PC-3 (cell line): Measurements from ENCODE around the gene TRPV5. TPM values are rescaled to one million over a fixed set of nuclear protein-coding genes. Genes with fewer than 3 reads are reported as not detected.

ENCODE experiments used
- ATAC-seq: fragments of 200-7000 bp; cut with Tn5 transposase; 2 replicates; pipeline ENCODE4 v1.9.1; 2020; ENCODE audit warnings: mild to moderate bottlenecking, moderate library complexity
- BruUV-seq: library from RNA; stranded (reverse); fragments of 400-500 nt; replicated peaks from 2 replicates; lab custom pipeline; 2021; lab: Mats Ljungman, UMichigan
- CTCF ChIA-PET: fragments of 300-600 bp; sonication (Branson Sonifier 250); formaldehyde crosslinking; loops from one replicate; lab custom pipeline; 2022; ENCODE audit warnings: antibody characterized with exemption; lab: Charles Lee
- POLR2A ChIA-PET: fragments of 300-600 bp; sonication (Branson Sonifier 250); formaldehyde crosslinking; loops from one replicate; lab custom pipeline; 2022; ENCODE audit warnings: antibody characterized with exemption; ENCODE audit not compliant: unreplicated experiment; lab: Charles Lee
- DNase-seq: peaks from one replicate; pipeline ENCODE4 v3.0.0-alpha.2; 2015
- H2AFZ ChIP-seq: fragments of 300-600 bp; sonication (generic); 2 replicates; pipeline ENCODE4 v1.6.0; 2016; ENCODE audit warnings: antibody characterized with exemption, low read length
- H3F3A ChIP-seq: fragments of 300-600 bp; sonication (generic); one replicate; pipeline ENCODE4 v1.6.0; 2017; ENCODE audit warnings: antibody characterized with exemption, low read length, control low read depth, mild to moderate bottlenecking; ENCODE audit not compliant: unreplicated experiment
- H3K27ac ChIP-seq: fragments of 300-600 bp; sonication (generic); 2 replicates; pipeline ENCODE4 v1.5.1; 2016; ENCODE audit warnings: mild to moderate bottlenecking, low read length
- H3K27me3 ChIP-seq: fragments of 300-600 bp; sonication (generic); 2 replicates; pipeline ENCODE4 v1.6.1; 2016; ENCODE audit warnings: low read length, mixed read lengths
- H3K36me3 ChIP-seq: fragments of 300-600 bp; sonication (generic); 2 replicates; pipeline ENCODE4 v1.6.1; 2016; ENCODE audit warnings: low read depth, mixed run types, low read length, mixed read lengths
- H3K4me1 ChIP-seq: fragments of 300-600 bp; sonication (generic); 2 replicates; pipeline ENCODE4 v1.5.1; 2016; ENCODE audit warnings: low read length; ENCODE audit not compliant: insufficient read depth
- H3K4me2 ChIP-seq: fragments of 300-600 bp; sonication (generic); 2 replicates; pipeline ENCODE4 v1.6.0; 2016; ENCODE audit warnings: low read length
- H3K4me3 ChIP-seq: fragments of 300-600 bp; sonication (generic); 2 replicates; pipeline ENCODE4 v1.5.1; 2016; ENCODE audit warnings: mild to moderate bottlenecking, low read length, mixed read lengths
- H3K79me2 ChIP-seq: fragments of 300-600 bp; sonication (generic); 2 replicates; pipeline ENCODE4 v1.6.1; 2017; ENCODE audit warnings: low read length, mixed read lengths
- H3K9ac ChIP-seq: fragments of 300-600 bp; sonication (generic); 2 replicates; pipeline ENCODE4 v1.6.0; 2016; ENCODE audit warnings: mild to moderate bottlenecking, low read length
- H3K9me2 ChIP-seq: fragments of 300-600 bp; sonication (generic); replicated peaks from 2 replicates; pipeline ENCODE4 v1.6.1; 2016; ENCODE audit warnings: mixed run types, low read length, mixed read lengths
- H3K9me3 ChIP-seq: fragments of 300-600 bp; sonication (generic); 2 replicates; pipeline ENCODE4 v1.6.1; 2016; ENCODE audit warnings: low read length, mixed read lengths
- H4K20me1 ChIP-seq: fragments of 300-600 bp; sonication (generic); 2 replicates; pipeline ENCODE4 v1.6.1; 2016; ENCODE audit warnings: low read length, mixed read lengths
- CTCF ChIP-seq: fragments of 300-600 bp; sonication (generic); conservative IDR thresholded peaks from 2 replicates; pipeline ENCODE4 v1.5.1; 2017; ENCODE audit warnings: antibody characterized with exemption, low read depth, mild to moderate bottlenecking, low read length
- EZH2 ChIP-seq: fragments of 300-600 bp; sonication (generic); IDR thresholded peaks from one replicate; pipeline ENCODE4 v1.6.1; 2017; ENCODE audit warnings: antibody characterized with exemption, mild to moderate bottlenecking, low read length; ENCODE audit not compliant: unreplicated experiment
- EZH2phosphoT487 ChIP-seq: fragments of 300-600 bp; sonication (generic); IDR thresholded peaks from 2 replicates; pipeline ENCODE4 v1.6.1; 2018; ENCODE audit warnings: mild to moderate bottlenecking, antibody characterized with exemption, low read length, borderline replicate concordance
- intact Hi-C: fragments of 100-400 bp; cut with micrococcal nuclease; formaldehyde crosslinking; loops from 2 replicates; pipeline ENCODE4 v1.9.0; 2023
- total RNA-seq: library from RNA; depleted of rRNA; stranded (reverse); fragments of >200 nt; gene quantifications from 2 replicates; pipeline ENCODE4 v1.2.3, GENCODE V29; 2014

TRPV5 gene
- total RNA-seq, 1 experiment from 2014 or later = not detected

- Histone ChIP-seq H3K4me2 (no peak overlapping the region), H3K4me1 (no peaks in the 10 kb centered on the region), H2AFZ (no peak overlapping the region), H3K27ac (no peak overlapping the region), H3K36me3 (no peaks in the 10 kb centered on the region), H3K4me3 (no peak overlapping the region), H3K79me2 (no peaks in the 10 kb centered on the region), H3K9me3 (no peaks in the 10 kb centered on the region), H4K20me1 (no peaks in the 10 kb centered on the region), H3F3A (no peaks in the 10 kb centered on the region), H3K9ac (no peak overlapping the region), H3K9me2 (no peaks in the 10 kb centered on the region), H3K27me3 (no peaks in the 10 kb centered on the region)
- ChIA-PET CTCF (no interaction called here), POLR2A (no interaction called here)
- TF ChIP-seq EZH2phosphoT487 = no peak
- no peak for TF ChIP-seq CTCF
- TF ChIP-seq EZH2 = no peak
- no peak for DNase-seq
- BruUV-seq = no TSS peak
- intact Hi-C loops = loop anchor here (5.0 kb wide), 1 partner anchor 57 kb away; no protein-coding TSS in a partner anchor
- no peak for ATAC-seq
These were observed 64.5 kb downstream of the TRPV5 start for GRCh38 chr7:142868986-142869415.

GRCh38 chr7:142868188-142868985, 65.2 kb downstream of the TRPV5 start:
- Histone ChIP-seq H3F3A (no peaks in the 10 kb centered on the region), H3K9me3 (no peaks in the 10 kb centered on the region), H3K9ac (no peak overlapping the region), H2AFZ (no peak overlapping the region), H3K4me1 (no peaks in the 10 kb centered on the region), H3K36me3 (no peaks in the 10 kb centered on the region), H3K79me2 (no peaks in the 10 kb centered on the region), H3K27me3 (no peaks in the 10 kb centered on the region), H3K4me2 (no peak overlapping the region), H3K9me2 (no peaks in the 10 kb centered on the region), H3K27ac (no peak overlapping the region), H3K4me3 (no peak overlapping the region), H4K20me1 (no peaks in the 10 kb centered on the region)
- BruUV-seq = no TSS peak
- POLR2A ChIA-PET = no interaction called here
- TF ChIP-seq EZH2 = no peak
- TF ChIP-seq CTCF = peak; percentile 20; the same call in 1 of the 2 replicates
- no peak for TF ChIP-seq EZH2phosphoT487
- no peak for ATAC-seq
- CTCF ChIA-PET = no interaction called here
- no peak for DNase-seq
- intact Hi-C loops = loop anchor here (5.0 kb wide), 1 partner anchor 56 kb away; no protein-coding TSS in a partner anchor
